EL (cell line): ENCODE data around the gene CA12.
A peak's percentile ranks its signal among the peaks of the same experiment; 100 is the strongest.

Source experiments
- DNase-seq: peaks from one replicate; pipeline ENCODE4 v3.0.0-alpha.2; 2016

Gene CA12

DNA sequence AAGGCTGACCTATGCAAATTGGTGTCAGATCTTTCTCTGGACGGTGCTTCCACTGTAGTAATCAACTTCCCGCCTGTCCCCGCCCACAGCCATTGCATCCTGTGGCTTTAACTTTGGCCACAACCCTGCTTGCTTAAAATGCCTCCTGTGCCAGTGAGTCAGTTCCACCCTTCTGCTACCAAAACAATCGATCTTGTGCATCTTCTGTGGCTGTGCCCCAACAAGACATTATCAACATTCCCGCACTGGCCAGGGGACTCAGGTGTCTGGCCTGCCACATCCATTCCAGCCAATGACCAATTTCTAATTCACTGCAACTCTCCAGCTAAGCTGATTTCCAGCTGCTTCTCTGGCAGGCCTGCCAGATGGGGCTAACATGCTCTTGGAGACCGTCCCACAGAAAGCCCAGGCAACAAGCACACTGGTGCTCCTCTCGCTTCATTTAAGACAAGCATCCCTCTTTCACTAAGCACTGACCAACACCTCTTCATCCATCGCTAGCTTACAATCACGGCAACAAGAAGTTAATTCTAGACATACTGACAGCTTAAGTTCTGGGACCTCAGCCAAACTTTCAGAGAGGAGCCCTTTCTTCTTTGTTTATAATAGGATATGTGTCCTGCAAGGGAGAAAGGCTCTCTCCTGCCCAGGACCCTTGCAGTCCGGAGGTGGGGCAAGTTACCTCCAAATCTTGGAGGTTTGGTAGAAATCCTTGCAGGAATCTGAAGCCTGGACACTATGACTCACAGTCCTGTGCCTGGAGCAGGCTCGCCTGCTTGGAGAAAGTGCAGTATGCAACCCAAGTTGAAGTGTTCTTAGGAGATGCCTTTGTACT is 6.7 kb downstream of the CA12 start:
- DNase-seq, result peak; percentile 78

DNA sequence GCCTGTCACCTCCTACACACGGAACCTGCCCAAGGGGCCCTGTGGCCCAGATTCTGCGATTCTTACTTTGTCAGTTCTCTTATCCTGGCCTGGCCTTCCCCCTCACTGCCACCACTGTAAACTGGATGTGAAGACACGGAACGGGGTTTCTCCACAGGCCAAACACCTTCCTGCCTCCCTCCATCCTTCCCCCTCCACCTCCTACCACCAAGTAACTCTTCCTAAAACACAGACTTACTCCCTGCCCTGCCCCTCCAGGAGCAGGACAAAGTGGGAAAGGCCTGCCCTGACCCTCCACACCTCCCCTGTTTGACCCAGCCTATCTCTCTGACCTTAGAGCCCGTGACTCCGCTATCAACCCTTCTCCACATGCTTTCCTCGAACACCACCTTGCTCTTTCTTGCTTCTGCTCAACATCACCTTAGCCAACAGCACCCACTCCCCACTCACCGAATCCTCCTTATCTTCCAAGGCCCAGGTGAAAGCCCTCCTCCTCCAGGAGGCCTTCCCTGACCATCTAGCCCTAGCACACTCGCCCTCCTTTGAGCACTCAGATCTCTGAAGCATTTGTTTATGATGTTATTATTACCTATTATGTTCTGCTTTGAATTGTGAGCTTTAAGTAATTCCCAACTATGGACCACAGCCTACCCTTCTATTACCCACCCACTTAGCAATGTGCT is 7.6 kb downstream of the CA12 start:
- DNase-seq, result no peak

DNA sequence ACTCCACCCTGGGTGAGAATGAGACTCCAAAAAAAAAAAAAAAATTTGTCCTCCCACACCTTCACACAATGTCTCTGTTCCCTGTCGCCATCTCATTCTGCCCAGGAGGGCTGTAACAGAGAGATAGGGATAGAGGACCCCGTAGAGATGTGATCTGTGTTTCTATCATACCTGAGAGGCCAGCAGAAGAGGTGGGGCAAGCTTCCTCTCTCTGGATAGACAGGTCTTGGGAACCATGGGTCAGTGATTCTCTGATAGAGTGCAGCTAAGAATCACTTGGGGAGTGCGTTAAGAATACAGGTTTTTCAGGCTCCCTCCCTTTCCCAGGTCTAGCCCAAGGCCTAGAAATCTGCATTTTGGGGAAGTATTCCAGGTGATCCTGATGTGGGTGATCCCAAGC is 8.3 kb downstream of the CA12 start:
- no peak for DNase-seq

DNA sequence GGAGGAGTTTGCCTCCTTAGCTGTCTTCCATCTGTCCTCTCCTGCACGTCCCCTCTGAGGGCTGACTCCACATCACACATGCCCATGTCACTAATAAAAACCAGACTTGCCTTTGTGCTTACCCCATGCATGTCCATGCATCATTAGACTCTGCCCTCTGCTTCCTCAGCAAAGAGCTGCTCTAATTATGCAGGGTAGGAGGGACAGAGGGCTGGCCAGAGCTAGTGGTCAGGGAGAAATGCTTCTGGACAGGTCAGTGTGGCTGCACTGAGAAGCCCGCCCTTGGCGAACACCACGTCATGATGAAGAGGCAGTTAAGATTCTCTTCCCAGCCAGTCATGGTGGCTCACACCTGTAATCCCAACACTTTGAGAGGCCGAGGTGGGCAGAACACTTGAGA is 8.9 kb downstream of the CA12 start:
- DNase-seq, result peak; percentile 65

DNA sequence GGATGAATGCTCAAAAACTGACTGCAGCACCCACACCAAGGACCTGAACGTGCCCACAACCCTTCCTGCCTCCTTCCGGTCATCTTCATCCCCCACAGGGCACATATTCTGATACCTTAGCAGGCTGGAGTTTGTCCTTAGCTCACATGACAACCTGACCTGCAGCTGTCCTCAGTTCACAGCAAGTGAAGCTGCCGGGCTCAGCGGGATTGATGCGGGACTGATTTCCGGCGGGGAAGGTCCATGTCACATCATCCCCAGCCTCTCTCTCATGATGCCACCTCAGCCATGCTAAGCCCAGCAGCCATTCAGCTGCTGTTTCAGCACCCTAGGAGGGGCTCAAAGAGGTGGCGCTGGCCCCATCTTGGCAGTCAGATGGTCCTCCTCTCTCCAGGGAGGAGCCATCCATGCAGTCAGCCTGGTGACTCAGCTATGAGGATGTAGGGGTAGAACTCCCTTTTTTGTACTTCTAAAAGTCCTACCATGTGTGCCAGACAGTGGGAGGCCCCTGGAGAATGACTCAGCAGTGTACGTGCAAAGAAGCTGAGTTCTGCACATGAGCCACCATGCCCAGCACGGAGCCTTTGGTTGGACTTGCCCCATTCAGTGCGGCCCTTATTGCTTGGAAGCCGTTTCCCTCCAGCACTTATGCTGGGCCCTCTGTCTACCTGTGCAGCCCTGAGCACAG is 9.5 kb downstream of the CA12 start:
- DNase-seq, result peak; percentile 98

DNA sequence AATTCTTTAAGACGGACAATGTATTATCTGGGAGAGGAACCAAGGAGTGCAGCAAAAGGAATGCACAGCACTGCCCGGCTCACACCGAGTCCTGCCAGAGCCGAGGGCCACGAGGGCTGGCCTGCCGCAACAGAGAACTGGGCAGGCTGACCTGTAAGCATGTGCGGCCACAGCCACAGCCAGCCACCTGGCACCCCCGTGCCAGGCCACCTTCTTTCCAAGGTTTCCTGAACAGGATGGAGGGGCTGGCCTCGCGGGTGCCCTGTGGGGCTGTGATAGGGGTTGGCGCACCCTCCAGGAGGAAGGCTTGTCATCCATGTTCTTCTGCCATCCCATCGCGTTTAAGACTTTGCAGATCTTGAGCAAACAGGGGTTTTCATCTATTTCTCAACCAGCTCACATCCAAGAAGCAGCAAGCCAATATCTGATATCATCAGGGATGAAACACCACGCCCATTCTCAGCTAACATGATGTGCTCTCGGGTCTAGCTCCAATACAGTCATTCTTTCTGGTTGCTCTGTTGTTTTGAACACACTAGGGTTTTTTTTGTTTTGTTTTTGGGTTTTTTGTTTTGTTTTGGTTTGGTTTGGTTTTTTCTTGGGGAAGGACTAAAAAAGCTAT is 10.2 kb downstream of the CA12 start:
- peak; percentile 41 for DNase-seq

DNA sequence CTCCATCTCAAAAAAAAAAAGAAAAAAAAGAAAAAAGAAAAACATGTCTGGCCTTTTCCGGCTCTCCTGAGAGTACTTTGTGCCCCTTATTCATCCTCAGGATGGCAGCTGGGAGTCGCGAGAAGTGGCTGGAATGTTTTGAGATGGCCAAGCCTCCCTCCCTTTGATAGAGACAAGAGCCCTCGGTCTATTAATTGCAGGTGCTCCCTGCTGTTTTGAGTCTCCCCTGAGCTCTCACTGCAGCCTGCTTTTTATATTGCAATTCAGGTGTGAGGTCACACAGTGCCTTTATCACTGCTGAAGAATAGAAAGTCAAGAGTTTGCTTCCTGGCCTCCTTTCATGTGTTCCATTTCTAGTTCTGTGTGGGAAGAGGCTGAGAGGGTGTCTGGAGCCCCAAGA is 10.9 kb downstream of the CA12 start:
- DNase-seq, result no peak

DNA sequence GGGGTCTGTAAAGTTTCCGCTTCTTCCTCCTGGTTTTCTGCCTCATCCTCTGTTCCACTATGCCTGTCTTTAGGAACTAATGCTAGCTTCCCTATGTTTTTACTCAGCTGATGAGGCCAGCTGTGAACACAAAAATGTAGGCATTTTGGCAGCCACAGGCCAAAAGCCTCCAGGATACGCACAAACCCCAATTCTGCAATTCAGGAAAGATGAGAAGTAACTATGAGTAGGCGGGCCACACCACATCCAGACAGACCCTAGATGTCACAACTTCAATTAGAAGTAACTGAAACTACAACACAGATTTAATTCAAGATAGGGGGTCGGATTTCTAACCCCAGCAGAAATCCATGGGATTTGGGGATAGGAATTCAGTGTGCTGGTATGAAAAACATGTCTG is 11.9 kb downstream of the CA12 start:
- no peak for DNase-seq

DNA sequence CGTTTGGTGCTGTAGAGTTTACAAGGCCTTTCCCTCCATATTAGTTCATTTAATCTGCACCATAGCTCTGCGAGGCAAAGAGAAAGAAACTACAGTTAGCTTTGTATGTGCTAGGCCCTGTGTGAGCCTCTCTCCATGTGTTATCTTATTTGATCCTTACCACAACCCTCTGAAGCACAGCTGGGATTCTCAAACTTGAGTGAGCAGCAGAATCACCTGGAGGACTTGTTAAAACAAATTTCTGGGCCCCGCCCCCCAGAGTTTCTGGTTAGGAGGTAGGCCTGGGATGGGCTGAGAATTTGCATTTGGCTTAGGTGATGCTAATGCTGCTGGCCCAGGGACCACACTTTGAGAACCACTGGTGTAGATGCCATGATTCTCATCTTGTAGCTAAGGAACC is 12.3 kb downstream of the CA12 start:
- no peak for DNase-seq

DNA sequence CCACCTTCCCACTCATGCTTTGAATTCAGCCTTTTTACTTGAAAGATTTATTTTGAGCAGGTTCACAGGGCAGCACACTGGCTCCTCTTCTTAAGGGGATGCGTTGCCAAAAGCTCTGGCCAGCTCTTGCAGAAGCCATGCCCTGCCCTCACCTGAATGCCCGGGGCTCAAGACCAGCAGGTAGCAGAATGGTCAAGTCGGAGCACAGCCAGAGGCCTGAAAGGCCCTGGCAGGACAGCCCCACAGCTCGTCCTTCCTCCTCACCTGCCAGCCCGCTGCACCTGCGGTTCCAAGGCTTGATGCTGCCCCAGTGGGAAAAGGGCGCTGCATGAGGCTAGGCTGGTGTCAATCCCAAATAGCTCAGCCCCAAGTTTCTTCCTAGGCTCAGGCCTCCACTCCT is 13.1 kb downstream of the CA12 start:
- DNase-seq, result no peak

DNA sequence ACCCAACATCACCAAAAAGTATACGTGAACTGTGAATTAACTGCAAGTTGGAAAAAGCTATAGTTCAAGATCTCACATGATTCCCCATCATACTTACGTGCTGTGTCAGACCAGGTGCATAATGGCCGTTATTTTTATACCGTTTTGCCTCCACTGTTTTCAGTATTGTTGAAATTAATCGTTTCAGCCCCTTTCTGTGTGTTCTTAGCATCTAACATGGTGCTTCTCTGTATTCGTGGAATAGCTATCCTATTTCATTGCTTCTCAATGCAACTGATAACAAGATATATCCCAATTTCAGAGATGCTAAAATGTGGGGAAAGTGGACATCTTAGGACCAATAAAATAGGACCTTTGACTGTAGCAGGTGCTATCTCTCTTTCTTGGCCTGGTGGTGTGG is 13.7 kb downstream of the CA12 start:
- no peak for DNase-seq

DNA sequence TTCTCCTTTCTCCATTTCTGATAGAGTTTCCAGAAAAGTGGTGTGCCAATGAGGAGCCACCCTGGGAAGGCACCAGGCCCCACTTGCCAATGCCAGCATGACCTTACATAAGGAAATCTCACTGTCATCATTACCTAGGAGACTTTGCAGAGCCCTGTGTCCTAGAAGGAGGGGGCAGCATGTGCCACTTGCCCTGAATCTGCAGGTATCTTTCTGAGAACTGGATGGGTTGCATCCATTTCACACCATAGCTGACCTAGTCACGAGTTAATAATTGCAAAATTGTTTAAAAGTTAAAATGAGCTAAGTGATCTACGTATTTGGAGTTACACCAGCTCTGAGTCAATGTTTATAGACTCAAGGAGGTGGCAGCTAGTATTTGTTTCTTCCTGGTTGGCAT is 14.3 kb downstream of the CA12 start:
- no peak for DNase-seq

DNA sequence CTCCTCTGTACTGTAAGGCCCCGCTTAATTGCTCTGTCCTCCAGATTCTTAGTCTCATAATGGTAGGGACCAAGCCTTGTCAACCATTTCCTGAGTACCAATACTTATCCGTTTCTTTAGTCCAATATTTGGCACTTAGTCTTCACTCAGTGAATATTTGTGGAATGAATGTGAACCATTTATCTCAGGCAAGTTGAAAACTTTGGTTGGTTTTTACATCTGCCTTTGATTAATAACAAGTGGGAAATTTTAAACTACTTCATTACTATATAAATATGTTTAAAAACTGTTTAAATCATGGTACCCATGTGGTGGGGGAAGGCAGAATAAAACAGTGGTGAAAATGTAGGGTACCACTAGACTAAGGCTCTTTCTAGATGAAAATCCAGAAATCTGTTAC is 15.2 kb downstream of the CA12 start:
- peak; percentile 23 for DNase-seq

DNA sequence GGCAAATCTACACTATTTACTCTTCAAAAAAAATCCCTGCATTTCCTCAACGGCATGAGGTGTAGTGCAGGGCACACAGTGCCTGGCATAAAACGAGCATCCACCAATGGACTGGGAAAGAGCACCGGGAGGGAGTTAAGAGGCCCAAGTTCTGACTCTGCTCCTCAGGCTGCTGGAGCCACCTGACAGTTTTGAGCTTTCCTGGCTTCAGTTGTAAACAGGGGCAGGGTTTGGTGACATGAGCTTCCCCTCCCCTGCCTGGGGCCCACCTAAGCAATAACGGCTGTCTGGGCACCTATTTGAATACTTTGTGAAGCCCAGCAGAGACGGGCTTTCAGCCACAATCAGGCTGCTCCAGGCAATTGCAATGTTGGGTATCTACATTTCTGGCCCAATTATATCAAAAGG is 16.4 kb downstream of the CA12 start:
- no peak for DNase-seq

DNA sequence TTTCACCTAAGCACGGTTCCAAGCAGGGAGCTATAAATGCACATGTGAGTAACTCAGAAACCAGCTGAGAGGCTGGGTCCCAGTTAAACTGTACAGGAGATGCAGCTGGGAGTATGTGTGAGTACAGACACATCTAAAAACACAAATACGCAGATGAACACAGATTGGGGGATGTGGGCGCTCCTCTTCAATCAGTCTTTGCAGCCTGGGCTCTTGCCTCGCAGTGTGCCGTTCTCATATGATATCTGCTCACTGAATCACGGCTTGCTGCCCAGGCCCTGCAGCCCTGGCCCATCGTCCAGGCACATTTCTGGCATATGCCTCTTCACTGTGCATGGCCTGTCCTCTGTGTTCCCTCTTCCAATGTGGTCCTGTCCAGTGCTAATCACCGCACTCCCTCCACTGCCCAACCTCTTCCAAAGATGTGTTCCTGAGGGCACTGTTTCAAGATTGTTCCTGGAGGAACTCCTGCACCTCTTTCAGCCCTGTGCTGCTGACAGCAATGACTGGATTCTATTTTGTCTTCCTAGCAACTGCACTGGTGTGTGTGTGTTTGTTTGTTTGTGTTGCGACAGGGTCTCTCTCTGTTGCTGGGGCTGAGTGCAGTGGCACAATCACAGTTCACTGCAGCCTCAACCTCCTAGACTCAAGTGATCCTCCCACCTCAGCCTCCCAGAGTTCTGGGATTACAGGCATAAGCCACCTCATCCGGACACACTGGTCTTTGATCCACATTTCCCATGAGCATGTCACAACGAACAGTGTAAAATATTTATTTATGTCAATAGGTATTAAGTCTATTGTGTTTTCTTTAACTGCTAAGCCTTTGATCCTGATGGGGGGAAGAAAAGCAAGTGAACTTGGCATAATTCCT is 17.0 kb downstream of the CA12 start:
- no peak for DNase-seq

DNA sequence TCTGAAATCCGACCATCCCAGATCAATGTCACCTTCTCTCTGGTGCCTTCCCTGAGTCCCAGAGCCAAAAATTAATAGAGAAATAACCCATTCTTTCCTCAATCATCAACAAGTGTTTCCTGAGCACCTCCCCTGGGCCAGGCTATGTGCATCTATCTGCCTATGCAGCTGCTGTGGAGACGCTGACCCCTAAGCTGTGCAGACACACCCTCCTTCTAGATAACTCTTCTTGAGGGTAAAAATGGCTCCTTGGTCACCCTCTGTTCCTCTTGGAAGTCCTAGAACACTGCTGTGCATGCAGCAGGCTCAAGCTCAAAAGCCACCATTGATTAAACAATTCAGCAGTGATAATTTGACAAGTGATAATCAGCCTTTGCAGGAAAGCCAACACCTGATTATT is 18.4 kb downstream of the CA12 start:
- DNase-seq, result no peak

DNA sequence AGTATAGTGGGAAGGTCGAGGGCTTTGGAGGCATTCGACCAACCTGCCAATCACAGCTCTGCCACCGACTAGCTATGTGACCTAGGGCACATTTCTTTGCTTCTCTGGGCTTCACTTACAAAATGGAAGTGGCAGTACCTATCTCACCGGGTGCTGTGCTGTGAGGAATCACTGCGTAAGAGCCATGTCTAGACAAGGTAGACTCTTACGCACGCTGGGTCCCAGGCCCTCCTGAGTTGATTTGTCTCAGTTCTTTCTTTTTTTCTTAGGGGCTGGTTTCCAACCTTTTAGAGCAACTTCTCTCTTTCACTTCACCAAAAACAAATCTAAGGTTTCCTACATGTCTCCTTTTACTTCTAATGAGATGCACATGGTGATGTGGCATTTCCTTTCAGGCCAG is 18.8 kb downstream of the CA12 start:
- no peak for DNase-seq

DNA sequence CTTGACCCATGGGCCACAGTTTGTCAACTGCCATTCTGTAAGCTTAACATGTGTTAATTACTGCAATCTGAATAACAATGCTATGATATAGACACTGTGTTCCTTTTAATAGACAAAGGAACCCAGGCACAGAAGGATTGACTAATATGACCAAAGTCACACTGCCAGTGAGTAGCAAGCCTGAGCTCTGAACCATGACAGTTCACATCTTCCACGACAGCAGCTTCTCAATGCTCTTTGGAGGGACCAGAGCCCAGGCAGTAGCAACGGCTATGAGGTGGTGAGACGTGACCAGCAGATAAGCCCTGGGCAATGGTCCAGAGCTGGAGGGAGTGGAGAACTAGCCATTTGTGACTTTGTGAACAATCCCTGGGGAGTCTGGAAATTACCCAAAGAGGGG is 19.4 kb downstream of the CA12 start:
- no peak for DNase-seq

DNA sequence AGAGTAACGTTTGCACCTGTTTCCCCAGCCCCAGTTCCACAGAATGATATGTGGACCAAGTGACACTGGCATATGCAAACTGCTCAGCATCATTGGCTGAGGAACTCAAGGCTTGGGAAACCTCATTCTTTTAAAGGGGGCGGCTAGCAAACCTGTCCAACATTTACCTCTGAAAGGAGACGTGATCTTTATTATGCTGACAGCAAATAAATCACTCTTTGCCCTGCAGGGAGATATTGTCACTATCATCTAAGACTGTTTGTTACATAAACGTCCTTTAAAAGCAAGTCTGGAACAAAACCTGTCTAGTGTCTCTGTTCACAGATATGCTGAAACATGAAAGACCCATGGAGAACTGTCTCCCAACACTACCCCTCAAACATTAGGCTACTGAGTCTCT is 21.5 kb downstream of the CA12 start:
- no peak for DNase-seq

DNA sequence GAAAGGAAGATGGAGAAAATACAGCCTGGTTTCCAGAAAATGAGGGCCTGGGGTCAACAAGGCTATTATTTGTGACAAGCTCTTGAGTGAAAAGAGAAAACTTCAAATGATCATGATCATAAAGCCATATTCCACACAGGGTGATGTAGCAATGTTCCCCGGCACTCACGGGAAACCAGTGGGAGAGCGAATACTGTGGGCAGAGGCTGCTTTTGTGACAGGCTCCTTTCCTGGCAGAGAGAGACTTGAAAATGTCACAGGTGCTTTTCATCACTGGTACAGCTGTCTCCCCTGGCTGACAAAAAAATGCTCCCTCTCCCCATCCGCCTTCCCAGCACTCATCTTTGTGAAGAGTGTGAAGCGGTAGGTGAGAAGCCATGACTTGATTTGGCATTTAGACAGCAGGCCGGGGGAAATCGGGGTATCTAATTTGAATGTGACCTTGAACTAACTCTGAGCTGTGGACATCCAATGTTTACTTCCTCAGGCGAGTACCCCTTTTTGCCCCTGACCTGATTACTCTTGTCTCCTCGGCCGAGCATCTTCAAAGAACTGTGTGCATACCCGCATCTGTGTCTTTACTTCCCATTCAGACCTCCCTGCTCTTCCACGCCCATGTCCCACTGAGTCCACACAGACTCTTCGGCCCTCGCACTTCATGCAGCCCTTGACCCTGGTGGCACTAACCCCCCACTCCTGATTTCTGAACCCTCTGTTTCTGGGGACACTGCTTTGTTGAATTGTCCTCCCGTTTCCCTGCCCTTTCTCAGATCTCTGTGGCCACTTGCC is 23.2 kb downstream of the CA12 start:
- DNase-seq, result no peak

DNA sequence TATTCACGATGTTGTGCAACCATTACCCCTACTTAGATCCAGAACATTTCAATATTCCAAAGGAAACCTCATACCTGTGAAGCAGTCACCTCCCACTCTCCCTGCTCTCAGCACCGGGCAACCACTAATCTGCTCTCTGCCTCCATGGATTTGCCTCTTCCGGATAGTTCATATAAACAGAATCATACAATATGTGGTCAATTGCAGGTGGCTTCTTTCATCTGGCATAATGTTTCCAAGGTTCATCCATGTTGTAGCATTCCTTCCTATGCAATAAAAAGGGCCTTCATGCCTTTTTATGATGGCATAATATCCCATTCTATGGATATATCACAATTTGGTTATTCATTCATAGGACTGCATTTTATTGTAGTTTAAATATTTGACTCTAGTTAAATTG is 23.9 kb downstream of the CA12 start:
- no peak for DNase-seq

DNA sequence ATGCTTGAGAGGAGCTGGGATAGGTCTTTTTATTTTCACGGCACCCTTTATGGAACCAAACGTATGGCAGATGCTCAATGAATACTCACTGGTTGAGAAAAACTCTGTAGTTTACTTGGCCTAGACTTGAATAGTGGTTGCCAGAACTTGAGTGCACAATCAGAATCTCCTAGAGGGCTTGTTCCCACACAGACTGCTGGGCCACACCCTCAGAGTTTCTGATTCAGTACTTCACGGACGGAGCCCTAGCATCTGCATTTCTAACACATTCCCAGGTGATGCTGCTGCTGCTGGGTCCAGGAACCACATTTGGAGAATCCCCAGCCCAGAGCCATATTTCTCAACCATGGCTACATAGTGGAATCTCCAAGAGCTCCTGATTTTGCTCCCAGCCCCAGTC is 24.6 kb downstream of the CA12 start:
- DNase-seq, result no peak
